Measurements from ENCODE around the gene PICALM.
A peak's percentile ranks its signal among the peaks of the same experiment; 100 is the strongest.

Gene PICALM

GRCh38 chr11:85947431-85948272 lies 121.2 kb downstream of the PICALM start:
- no peak for DNase-seq
- Mint-ChIP-seq H3K36me3 (ENCODE audit: low read depth) (peaks cover 30% of the 10 kb centered on the region), H3K27me3 (ENCODE audit: low read depth, poor library complexity) (peaks cover 3% of the 10 kb centered on the region), H3K27ac (peak overlapping the region; percentile 91), H3K4me1 (peaks cover 14% of the 10 kb centered on the region), H3K4me3 (no peak overlapping the region), H3K9me3 (peaks cover 30% of the 10 kb centered on the region)
- TF ChIP-seq CTCF (IDR thresholded peaks at IDR 0.05): no peak

- Mint-ChIP-seq H3K9me3 (peaks cover 20% of the 10 kb centered on the region), H3K27me3 (ENCODE audit: low read depth, poor library complexity) (peaks cover 3% of the 10 kb centered on the region), H3K36me3 (ENCODE audit: low read depth) (peaks cover 19% of the 10 kb centered on the region), H3K27ac (no peak overlapping the region), H3K4me3 (no peak overlapping the region), H3K4me1 (peaks cover 14% of the 10 kb centered on the region)
- no peak for TF ChIP-seq CTCF (IDR thresholded peaks at IDR 0.05)
- DNase-seq: no peak
Measured at GRCh38 chr11:85946221-85946620, 122.7 kb downstream of the PICALM start.

- DNase-seq: no peak
- Mint-ChIP-seq H3K27me3 (ENCODE audit: low read depth, poor library complexity) (peaks cover 3% of the 10 kb centered on the region), H3K27ac (no peak overlapping the region), H3K4me1 (peaks cover 14% of the 10 kb centered on the region), H3K9me3 (peaks cover 20% of the 10 kb centered on the region), H3K36me3 (ENCODE audit: low read depth) (peaks cover 15% of the 10 kb centered on the region), H3K4me3 (no peak overlapping the region)
- no peak for TF ChIP-seq CTCF (IDR thresholded peaks at IDR 0.05)
Measured at GRCh38 chr11:85945788-85946187, 123.1 kb downstream of the PICALM start.

GRCh38 chr11:85945296-85945695 lies 123.6 kb downstream of the PICALM start:
- DNase-seq: no peak
- peaks cover 12% of the 10 kb centered on the region for H3K36me3 Mint-ChIP-seq (ENCODE audit: low read depth)
- H3K4me3 Mint-ChIP-seq: no peak overlapping the region
- peaks cover 3% of the 10 kb centered on the region for H3K27me3 Mint-ChIP-seq (ENCODE audit: low read depth, poor library complexity)
- peaks cover 14% of the 10 kb centered on the region for H3K4me1 Mint-ChIP-seq
- H3K9me3 Mint-ChIP-seq: peaks cover 20% of the 10 kb centered on the region
- no peak for TF ChIP-seq CTCF (IDR thresholded peaks at IDR 0.05)
- H3K27ac Mint-ChIP-seq: no peak overlapping the region

- no peak for DNase-seq
- H3K4me1 Mint-ChIP-seq: peaks cover 3% of the 10 kb centered on the region
- no peak for TF ChIP-seq CTCF (IDR thresholded peaks at IDR 0.05)
- H3K36me3 Mint-ChIP-seq (ENCODE audit: low read depth): peaks cover 17% of the 10 kb centered on the region
- peaks cover 28% of the 10 kb centered on the region for H3K9me3 Mint-ChIP-seq
- no peak overlapping the region for H3K27ac Mint-ChIP-seq
- H3K27me3 Mint-ChIP-seq (ENCODE audit: low read depth, poor library complexity): peaks cover 4% of the 10 kb centered on the region
- H3K4me3 Mint-ChIP-seq: no peak overlapping the region
Measured at GRCh38 chr11:85941380-85941973, 127.4 kb downstream of the PICALM start.

All from nephron progenitor cell (in vitro differentiated cells).